H1 (cell line): ENCODE measurements around the gene TSFM. TPM values are rescaled to one million over a fixed set of nuclear protein-coding genes. Genes with fewer than 3 reads are reported as not detected.

Experiments used
- CTCF ChIA-PET: fragments of 300-600 bp; sonication (Branson Sonifier 250); formaldehyde crosslinking; loops from one replicate; lab custom pipeline; 2021; ENCODE audit not compliant: partially characterized antibody; lab: Charles Lee
- POLR2A ChIA-PET: fragments of 300-600 bp; sonication (Branson Sonifier 250); formaldehyde crosslinking; loops from one replicate; lab custom pipeline; 2021; ENCODE audit warnings: inconsistent platforms; ENCODE audit not compliant: partially characterized antibody; lab: Charles Lee
- DNase-seq, 2 experiments: peaks; one replicate each; pipeline versions ENCODE4 v3.0.0 to v3.0.0-alpha.2; 2010 to 2022; ENCODE audit warnings: low spot score in 2 of 2, low read depth in 1 of 2, mixed read lengths in 1 of 2
- FAIRE-seq: peaks from 2 replicates; lab custom pipeline; 2011; peaks lifted over from hg19 to GRCh38; lab: Jason Lieb, UNC
- H2AFZ ChIP-seq: 2 replicates; pipeline ENCODE4 v1.8.1; 2012; ENCODE audit warnings: low read length, inconsistent platforms
- H2AK5ac ChIP-seq: 2 replicates; pipeline ENCODE4 v1.6.1; 2013; ENCODE audit warnings: low read depth, low read length
- H2BK120ac ChIP-seq: replicated peaks from 2 replicates; pipeline ENCODE3; 2013; ENCODE audit warnings: low read depth, low read length, inconsistent platforms
- H2BK12ac ChIP-seq: 2 replicates; pipeline ENCODE4 v1.6.1; 2013; ENCODE audit warnings: low read depth, low read length
- H2BK15ac ChIP-seq: 2 replicates; pipeline ENCODE4 v1.6.1; 2013; ENCODE audit warnings: low read length
- H2BK20ac ChIP-seq: 2 replicates; pipeline ENCODE4 v1.6.1; 2013; ENCODE audit warnings: low read length
- H2BK5ac ChIP-seq: 2 replicates; pipeline ENCODE4 v1.6.1; 2013; ENCODE audit warnings: low read depth, low read length
- H3K14ac ChIP-seq: 2 replicates; pipeline ENCODE4 v1.6.1; 2013; ENCODE audit warnings: inconsistent platforms; ENCODE audit not compliant: insufficient read length
- H3K18ac ChIP-seq: 2 replicates; pipeline ENCODE4 v1.6.1; 2013; ENCODE audit warnings: low read length; ENCODE audit errors: extremely low read depth
- H3K23ac ChIP-seq: 2 replicates; pipeline ENCODE4 v1.6.1; 2013; ENCODE audit warnings: inconsistent platforms; ENCODE audit not compliant: insufficient read length
- H3K23me2 ChIP-seq: 2 replicates; pipeline ENCODE4 v1.6.1; 2013; ENCODE audit warnings: low read depth, low read length
- H3K27ac ChIP-seq: 2 replicates; pipeline ENCODE4 v1.6.1; 2011; ENCODE audit warnings: low read depth, low read length, inconsistent platforms
- H3K27me3 ChIP-seq, 4 experiments: replicated peaks in 1 of 4; 1 replicate in 1 of 4; 2 replicates in 3 of 4; pipeline versions ENCODE4 v1.6.1 to v1.8.1; 2011 to 2013; ENCODE audit warnings: low read length in 3 of 4, mild to moderate bottlenecking in 3 of 4, inconsistent platforms in 2 of 4, mixed read lengths in 2 of 4, moderate library complexity in 1 of 4; ENCODE audit not compliant: control insufficient read depth in 3 of 4, insufficient read depth in 3 of 4; ENCODE audit errors: extremely low read depth in 1 of 4
- H3K36me3 ChIP-seq, 4 experiments: 2 replicates each; pipeline versions ENCODE4 v1.6.1 to v1.8.1; 2011 to 2013; ENCODE audit warnings: mild to moderate bottlenecking in 4 of 4, low read length in 3 of 4, moderate library complexity in 2 of 4, control low read depth in 1 of 4, inconsistent platforms in 1 of 4; ENCODE audit not compliant: insufficient read depth in 4 of 4, control insufficient read depth in 2 of 4
- H3K4ac ChIP-seq: replicated peaks from 2 replicates; pipeline ENCODE3; 2013; ENCODE audit warnings: low read length, low read depth, mixed read lengths, inconsistent platforms; ENCODE audit not compliant: insufficient read length
- H3K4me1 ChIP-seq, 4 experiments: replicated peaks in 1 of 4; 1 replicate in 1 of 4; 2 replicates in 3 of 4; pipeline versions ENCODE4 v1.6.1 to v1.8.1; 2011 to 2013; ENCODE audit warnings: low read length in 3 of 4, inconsistent platforms in 2 of 4, mixed read lengths in 1 of 4; ENCODE audit not compliant: insufficient read depth in 4 of 4, control insufficient read depth in 3 of 4
- H3K4me2 ChIP-seq, 2 experiments: 2 replicates each; pipeline versions ENCODE4 v1.6.1 to v1.8.1; 2011 to 2013; ENCODE audit warnings: low read depth in 2 of 2, low read length in 2 of 2, control low read depth in 1 of 2, inconsistent platforms in 1 of 2, mild to moderate bottlenecking in 1 of 2; ENCODE audit not compliant: insufficient read depth in 1 of 2
- H3K4me3 ChIP-seq, 4 experiments: fragments of 200-600, 300-600 bp in 1 of 4; sonication (generic), shearing (Covaris generic), sonication (Bioruptor Twin) in 1 of 4; 2 replicates each; pipeline versions ENCODE4 v1.5.1 to v1.8.1; 2011 to 2016; ENCODE audit warnings: low read length in 4 of 4, low read depth in 3 of 4, control low read depth in 2 of 4, inconsistent platforms in 2 of 4, mild to moderate bottlenecking in 2 of 4, mixed read lengths in 1 of 4, moderate library complexity in 1 of 4; ENCODE audit not compliant: insufficient read depth in 2 of 4; ENCODE audit errors: extremely low read depth in 1 of 4
- H3K56ac ChIP-seq: replicated peaks from 2 replicates; pipeline ENCODE3; 2013; ENCODE audit warnings: low read depth, mild to moderate bottlenecking, mixed read lengths, low read length, inconsistent platforms; ENCODE audit not compliant: insufficient read length
- H3K79me1 ChIP-seq: 2 replicates; pipeline ENCODE4 v1.6.1; 2013; ENCODE audit warnings: low read depth, low read length, control low read depth
- H3K79me2 ChIP-seq, 2 experiments: 2 replicates each; pipeline versions ENCODE4 v1.6.1 to v1.8.1; 2012 to 2013; ENCODE audit warnings: low read length in 2 of 2, mild to moderate bottlenecking in 2 of 2, inconsistent platforms in 1 of 2; ENCODE audit not compliant: insufficient read depth in 2 of 2, control insufficient read depth in 1 of 2
- H3K9ac ChIP-seq, 4 experiments: replicated peaks in 1 of 4; 1 replicate in 1 of 4; 2 replicates in 3 of 4; pipeline versions ENCODE4 v1.6.1 to v1.8.1; 2011 to 2013; ENCODE audit warnings: low read depth in 3 of 4, low read length in 3 of 4, control low read depth in 2 of 4, mild to moderate bottlenecking in 2 of 4, moderate library complexity in 2 of 4, inconsistent platforms in 1 of 4; ENCODE audit errors: extremely low read depth in 1 of 4
- H3K9me3 ChIP-seq, 2 experiments: 2 replicates each; pipeline versions ENCODE4 v1.6.1 to v1.8.1; 2012 to 2013; ENCODE audit warnings: mild to moderate bottlenecking in 2 of 2, moderate library complexity in 2 of 2, control low read depth in 1 of 2, inconsistent platforms in 1 of 2, low read depth in 1 of 2, low read length in 1 of 2, mixed read lengths in 1 of 2; ENCODE audit not compliant: insufficient read depth in 2 of 2
- H4K20me1 ChIP-seq, 2 experiments: replicated peaks in 1 of 2; 2 replicates each; pipeline versions ENCODE3 to v1.8.1; 2011 to 2013; ENCODE audit warnings: inconsistent platforms in 2 of 2, low read length in 2 of 2, mild to moderate bottlenecking in 1 of 2; ENCODE audit not compliant: insufficient read depth in 2 of 2, control insufficient read depth in 1 of 2
- H4K5ac ChIP-seq: 2 replicates; pipeline ENCODE4 v1.6.1; 2013; ENCODE audit warnings: low read length, low read depth, mixed read lengths, inconsistent platforms; ENCODE audit not compliant: insufficient read length
- H4K8ac ChIP-seq: 2 replicates; pipeline ENCODE4 v1.8.0; 2013; ENCODE audit warnings: mild to moderate bottlenecking, moderate library complexity, low read length, inconsistent platforms; ENCODE audit not compliant: insufficient read depth; ENCODE audit errors: extremely low read depth
- H4K91ac ChIP-seq: replicated peaks from 2 replicates; pipeline ENCODE3; 2013; ENCODE audit warnings: low read length, mixed read lengths, inconsistent platforms; ENCODE audit not compliant: insufficient read length
- POLR2A ChIP-seq, 2 experiments: IDR thresholded peaks; 1 replicate in 1 of 2; 2 replicates in 1 of 2; pipeline ENCODE4 v1.6.1; 2011; ENCODE audit warnings: low read depth in 2 of 2, low read length in 2 of 2, mild to moderate bottlenecking in 2 of 2; ENCODE audit errors: control extremely low read depth in 1 of 2
- RNF2 ChIP-seq: fragments of 200-900, 300-1000 bp; sonication (generic); IDR thresholded peaks from 2 replicates; pipeline ENCODE4 v1.7.1; 2016; ENCODE audit warnings: borderline replicate concordance, low read depth, mild to moderate bottlenecking, antibody characterized with exemption, low read length; ENCODE audit not compliant: poor library complexity, severe bottlenecking; ENCODE audit errors: missing control alignments
- WGBS, 2 experiments: shearing (Covaris generic) in 1 of 2; methylation state at CpG; one replicate each; pipeline versions ENCODE4 v1.1.6 to v1.1.7; 2013 to 2015; ENCODE audit warnings: low lambda C conversion rate in 2 of 2, mixed read lengths in 2 of 2, inconsistent platforms in 1 of 2, low coverage in 1 of 2, missing lambda C conversion rate in 1 of 2; ENCODE audit not compliant: insufficient replicate concordance in 2 of 2, insufficient coverage in 1 of 2, insufficient read length in 1 of 2; ENCODE audit errors: extremely low coverage in 1 of 2, missing lambda C conversion rate in 1 of 2; 5-methylcytosine and 5-hydroxymethylcytosine counted together
- polyA plus RNA-seq, 7 experiments: library from polyadenylated mRNA; depleted of rRNA in 3 of 7; stranded (reverse) in 5 of 7; unstranded in 2 of 7; fragments of >200 nt in 5 of 7; fragments of 200-250 nt in 2 of 7; gene quantifications; 1 replicate in 5 of 7; 2 replicates in 1 of 7; 4 replicates in 1 of 7; pipeline versions ENCODE4 v1.2.1 to v1.2.3, GENCODE V29; 2011 to 2013; ENCODE audit warnings: missing spikeins in 2 of 7, mixed read lengths in 2 of 7
- total RNA-seq: library from RNA; stranded (reverse); fragmentation: NEBNext Ultra II Directional; extraction: Animal tissue kit (Norgen Biotek cat#: 25700); gene quantifications from 2 replicates; pipeline ENCODE4 v1.2.1, GENCODE V29; 2021

The TSFM gene
- total and polyA plus RNA-seq, 2 of the 8 experiments (the other 6 are each of a cell fraction or from before 2014, with no cell fraction given), result 17.4 to 49.8 TPM

DNA sequence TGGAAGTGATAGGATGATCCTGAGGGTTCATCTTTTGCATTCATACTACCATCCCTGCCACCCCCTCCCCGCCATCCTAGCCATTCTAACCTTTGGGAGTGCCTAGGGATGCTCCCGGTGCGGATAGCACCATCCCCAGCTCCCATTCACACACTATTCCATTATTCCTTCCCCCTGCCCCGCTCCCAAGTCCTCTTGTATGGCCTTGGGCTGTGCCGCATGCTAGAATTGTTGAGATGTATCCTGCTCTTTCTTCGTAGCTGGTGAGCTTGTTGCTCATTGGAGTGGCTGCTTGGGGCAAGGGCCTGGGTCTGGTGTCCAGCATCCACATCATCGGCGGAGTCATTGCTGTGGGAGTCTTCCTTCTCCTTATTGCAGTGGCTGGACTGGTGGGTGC, 37.1 kb upstream of the TSFM start:
- peak overlapping the region; percentile 83; the same call in 1 of the 2 replicates for H3K18ac ChIP-seq
- H2BK120ac ChIP-seq, result peak overlapping the region; percentile 39
- H3K23ac ChIP-seq, result no peak overlapping the region
- peak overlapping the region; percentile 53; the same call in 1 of the 2 replicates for H2BK15ac ChIP-seq
- no peak overlapping the region for H4K8ac ChIP-seq
- H3K27ac ChIP-seq, result peak overlapping the region; percentile 41; the same call in 1 of the 2 replicates
- H4K91ac ChIP-seq, result peak overlapping the region; percentile 56
- FAIRE-seq, result no peak
- H3K23me2 ChIP-seq, result peaks cover 4% of the 10 kb centered on the region
- peaks cover 0 to 5% (median 4%) of the 10 kb centered on the region in 4 experiments; a peak in 4 of 7 replicates for H3K4me1 ChIP-seq
- peak overlapping the region in 3 of 4 experiments; percentile 41 to 86 (median 83); a peak in 6 of 7 replicates for H3K9ac ChIP-seq
- H3K36me3 ChIP-seq, result peaks cover 19 to 43% (median 32%) of the 10 kb centered on the region in 4 experiments
- H2AK5ac ChIP-seq, result 0 out of 2 replicates have a peak overlapping the region, but pooled peaks have one; percentile 27
- CTCF ChIA-PET, result interaction anchor here (1.0 to 2.0 kb wide), 7 partner anchors 8 to 37 kb away, joined by 4 to 7 read pairs (median 5); partner anchors contain the start of gene TSFM
- no peak overlapping the region for H2AFZ ChIP-seq
- peak overlapping the region; percentile 91 to 97 for H3K4me2 ChIP-seq
- DNase-seq, result no peak
- POLR2A ChIA-PET, result interaction anchor here (0.7 to 4.4 kb wide), 26 partner anchors 9 to 198 kb away, joined by 3 to 35 read pairs (median 4); partner anchors contain the start of genes ARHGEF25, CYP27B1, DCTN2 and EEF1AKMT3
- no peaks in the 10 kb centered on the region for H3K9me3 ChIP-seq
- H3K4ac ChIP-seq, result peak overlapping the region; percentile 57
- peak in 1 of 2 experiments; percentile 69; a peak in 1 of 3 replicates for TF ChIP-seq POLR2A (IDR thresholded peaks at IDR 0.05; ENCODE audit: control extremely low read depth in 1 of 2, low read depth in 2 of 2, low read length in 2 of 2)
- no peak for TF ChIP-seq RNF2
- TF ChIP-seq, all 59 proteins: peak for 1
- H3K4me3 ChIP-seq, result peak overlapping the region; percentile 66 to 85 (median 74)
- H4K20me1 ChIP-seq, result peaks cover 0 to 2% of the 10 kb centered on the region in 2 experiments
- H2BK5ac ChIP-seq, result peak overlapping the region; percentile 76; the same call in 1 of the 2 replicates
- no peak overlapping the region for H2BK20ac ChIP-seq
- H3K27me3 ChIP-seq, result peaks cover 3 to 15% (median 12%) of the 10 kb centered on the region in 4 experiments
- peak overlapping the region; percentile 47 for H4K5ac ChIP-seq
- H3K79me2 ChIP-seq, result peaks cover under 1 to 4% of the 10 kb centered on the region in 2 experiments; a peak in 3 of 4 replicates
- WGBS, 2 experiments, result 54% methylated on average over 8 of the region's 8 CpGs; no CpG with 5 or more reads in 1 of the 2 experiments
- H3K14ac ChIP-seq, result no peak overlapping the region
- no peak overlapping the region for H3K56ac ChIP-seq
- peaks cover 9% of the 10 kb centered on the region for H3K79me1 ChIP-seq
- peak overlapping the region; percentile 21; the same call in 1 of the 2 replicates for H2BK12ac ChIP-seq
